ENCODE measurements around the gene FRS3.

- TF ChIP-seq, protein P1, sequence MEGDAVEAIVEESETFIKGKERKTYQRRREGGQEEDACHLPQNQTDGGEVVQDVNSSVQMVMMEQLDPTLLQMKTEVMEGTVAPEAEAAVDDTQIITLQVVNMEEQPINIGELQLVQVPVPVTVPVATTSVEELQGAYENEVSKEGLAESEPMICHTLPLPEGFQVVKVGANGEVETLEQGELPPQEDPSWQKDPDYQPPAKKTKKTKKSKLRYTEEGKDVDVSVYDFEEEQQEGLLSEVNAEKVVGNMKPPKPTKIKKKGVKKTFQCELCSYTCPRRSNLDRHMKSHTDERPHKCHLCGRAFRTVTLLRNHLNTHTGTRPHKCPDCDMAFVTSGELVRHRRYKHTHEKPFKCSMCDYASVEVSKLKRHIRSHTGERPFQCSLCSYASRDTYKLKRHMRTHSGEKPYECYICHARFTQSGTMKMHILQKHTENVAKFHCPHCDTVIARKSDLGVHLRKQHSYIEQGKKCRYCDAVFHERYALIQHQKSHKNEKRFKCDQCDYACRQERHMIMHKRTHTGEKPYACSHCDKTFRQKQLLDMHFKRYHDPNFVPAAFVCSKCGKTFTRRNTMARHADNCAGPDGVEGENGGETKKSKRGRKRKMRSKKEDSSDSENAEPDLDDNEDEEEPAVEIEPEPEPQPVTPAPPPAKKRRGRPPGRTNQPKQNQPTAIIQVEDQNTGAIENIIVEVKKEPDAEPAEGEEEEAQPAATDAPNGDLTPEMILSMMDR (IDR thresholded peaks at IDR 0.05): no peak
- no peak for TF ChIP-seq POLR2A (IDR thresholded peaks at IDR 0.05)
These were observed 38.8 kb upstream of the FRS3 start for GRCh38 chr6:41818271-41819054.

Data from heart left ventricle (tissue), 13 donors.